Esophagus muscularis mucosa (tissue), 4 donors: Measurements from ENCODE around the gene NFATC3. TPM values are rescaled to one million over a fixed set of nuclear protein-coding genes. Genes with fewer than 3 reads are reported as not detected.

Experiments
- DNase-seq: peaks from one replicate; pipeline ENCODE4 v3.0.0-alpha.2; 2017; ENCODE audit errors: extremely low spot score
- H3K27ac ChIP-seq, 4 donors: fragments of 200-600 bp; sonication (generic); replicated peaks in 1 of 4; 1 replicate in 3 of 4; 2 replicates in 1 of 4; pipeline ENCODE4 v1.5.1; 2016 to 2019; ENCODE audit warnings: mild to moderate bottlenecking in 1 of 4
- H3K27me3 ChIP-seq, 4 donors: fragments of 200-600 bp; sonication (generic); one replicate each; pipeline versions ENCODE4 v1.5.1 to v1.6.0; 2016 to 2019
- H3K36me3 ChIP-seq, 4 donors: fragments of 200-600 bp; sonication (generic); one replicate each; pipeline ENCODE4 v1.5.1; 2016 to 2019
- H3K4me1 ChIP-seq, 4 donors: fragments of 200-600 bp; sonication (generic); one replicate each; pipeline ENCODE4 v1.5.1; 2016 to 2019
- H3K4me3 ChIP-seq, 4 donors: fragments of 200-600 bp; sonication (generic); 1 replicate in 2 of 4; 2 replicates in 2 of 4; pipeline ENCODE4 v1.5.1; 2016 to 2019; ENCODE audit warnings: mild to moderate bottlenecking in 4 of 4, moderate library complexity in 1 of 4
- H3K9me3 ChIP-seq, 4 donors: fragments of 200-600 bp; sonication (generic); 1 replicate in 3 of 4; 2 replicates in 1 of 4; pipeline ENCODE4 v1.5.1; 2016 to 2019
- EP300 ChIP-seq: sonication (generic); formaldehyde crosslinking; IDR thresholded peaks from one replicate; pipeline ENCODE4 v1.6.1; 2017; ENCODE audit warnings: antibody characterized with exemption
- POLR2A ChIP-seq: fragments of 450-650 bp; IDR thresholded peaks from one replicate; pipeline ENCODE4 v1.6.1; 2017; ENCODE audit warnings: antibody characterized with exemption, moderate library complexity, mild to moderate bottlenecking, low read depth
- POLR2AphosphoS5 ChIP-seq, 2 donors: sonication (generic); formaldehyde crosslinking; IDR thresholded peaks; one replicate each; pipeline ENCODE4 v1.6.1; 2017; ENCODE audit warnings: antibody characterized with exemption in 2 of 2
- WGBS: methylation state at CpG from one replicate; pipeline ENCODE4 v1.1.5; 2018; 5-methylcytosine and 5-hydroxymethylcytosine counted together
- intact Hi-C: fragments of 100-400 bp; cut with DNase I; formaldehyde crosslinking; loops from one replicate; pipeline ENCODE4 v1.15.1; 2023
- total RNA-seq, 4 donors: library from RNA; depleted of rRNA; stranded (reverse); fragments of >200 nt; gene quantifications; one replicate each; pipeline versions ENCODE4 v1.1.0 to v1.2.1, GENCODE V29; 2016
- TF ChIP-seq, protein P1 (sequence below), 3 experiments: fragments of 200-600 bp in 2 of 3; fragments of 450-650 bp in 1 of 3; sonication (generic) in 2 of 3; IDR thresholded peaks; one replicate each; pipeline ENCODE4 v1.5.1; 2017 to 2019; ENCODE audit warnings: antibody characterized with exemption in 3 of 3, mild to moderate bottlenecking in 2 of 3, moderate library complexity in 1 of 3

Gene NFATC3
- total RNA-seq, 4 donors from 2014 or later: 44.6 to 56.8 (median 50.8) TPM

DNA sequence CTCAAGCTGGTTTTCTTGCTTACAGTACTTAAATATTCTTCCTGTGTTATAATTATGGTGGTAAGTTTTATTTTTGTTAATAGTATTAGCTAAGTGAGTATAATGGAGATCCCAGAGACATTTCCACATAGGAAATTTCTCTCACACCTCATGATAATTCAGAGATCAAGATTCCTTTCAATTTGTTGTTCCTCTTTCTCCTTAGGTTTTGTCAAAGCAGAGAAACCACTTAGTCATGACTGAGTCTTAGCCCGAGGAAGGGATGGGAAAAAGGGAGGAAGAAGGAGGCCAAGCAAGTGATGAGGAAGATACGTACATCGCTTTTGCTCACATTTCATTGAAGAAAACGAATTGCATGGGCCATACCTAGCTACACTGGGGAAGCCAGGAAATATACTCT, 132.3 kb downstream of the NFATC3 start:
- H3K9me3 ChIP-seq: no peaks in the 10 kb centered on the region
- no peak for DNase-seq
- H3K4me3 ChIP-seq: no peak overlapping the region
- intact Hi-C loops: no loop called here
- peaks cover 0 to 3% (median 2%) of the 10 kb centered on the region in 4 donors for H3K4me1 ChIP-seq
- no peaks in the 10 kb centered on the region for H3K27me3 ChIP-seq
- H3K27ac ChIP-seq: no peak overlapping the region
- 73% methylated on average over 4 of the region's 4 CpGs for WGBS
- TF ChIP-seq POLR2AphosphoS5 (IDR thresholded peaks at IDR 0.05) (no peak), POLR2A (no peak)
- peaks cover 0 to 12% (median 3%) of the 10 kb centered on the region in 4 donors for H3K36me3 ChIP-seq

DNA sequence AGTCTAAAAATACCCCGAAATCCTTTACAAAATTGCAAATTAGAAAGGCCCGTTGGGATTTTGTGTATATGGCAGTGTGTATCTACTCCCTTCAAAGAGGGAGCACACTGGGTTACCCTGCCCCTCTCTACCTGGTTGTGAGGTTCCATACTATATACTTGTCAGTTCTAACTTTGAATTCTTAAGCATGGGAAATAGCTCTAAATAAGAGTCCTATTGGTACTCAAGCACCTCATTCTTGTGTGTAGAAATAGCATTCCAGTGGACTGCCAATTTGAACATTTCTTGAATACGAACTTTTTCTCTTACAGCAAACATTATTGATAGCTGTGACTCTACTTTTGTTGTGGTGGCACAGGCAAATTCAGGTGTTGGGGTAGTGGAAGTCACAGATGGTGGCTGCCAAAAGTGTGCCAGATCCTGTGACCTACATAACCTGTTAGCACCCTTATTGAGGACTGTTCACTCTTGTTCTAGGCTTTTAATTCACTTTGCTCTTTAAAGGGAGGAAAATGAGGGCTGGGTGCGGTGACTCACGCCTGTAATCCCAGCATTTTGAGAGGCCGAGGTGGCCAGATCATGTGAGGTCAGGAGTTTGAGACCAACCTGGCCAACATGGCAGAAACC, 134.7 kb downstream of the NFATC3 start:
- no peaks in the 10 kb centered on the region for H3K27me3 ChIP-seq
- no peak overlapping the region for H3K27ac ChIP-seq
- H3K36me3 ChIP-seq: peaks cover 0 to 12% (median 3%) of the 10 kb centered on the region in 4 donors
- H3K4me1 ChIP-seq: peaks cover 0 to 13% (median 12%) of the 10 kb centered on the region in 4 donors
- TF ChIP-seq EP300 (no peak), POLR2AphosphoS5 (IDR thresholded peaks at IDR 0.05) (no peak), POLR2A (no peak)
- TF ChIP-seq, protein P1, sequence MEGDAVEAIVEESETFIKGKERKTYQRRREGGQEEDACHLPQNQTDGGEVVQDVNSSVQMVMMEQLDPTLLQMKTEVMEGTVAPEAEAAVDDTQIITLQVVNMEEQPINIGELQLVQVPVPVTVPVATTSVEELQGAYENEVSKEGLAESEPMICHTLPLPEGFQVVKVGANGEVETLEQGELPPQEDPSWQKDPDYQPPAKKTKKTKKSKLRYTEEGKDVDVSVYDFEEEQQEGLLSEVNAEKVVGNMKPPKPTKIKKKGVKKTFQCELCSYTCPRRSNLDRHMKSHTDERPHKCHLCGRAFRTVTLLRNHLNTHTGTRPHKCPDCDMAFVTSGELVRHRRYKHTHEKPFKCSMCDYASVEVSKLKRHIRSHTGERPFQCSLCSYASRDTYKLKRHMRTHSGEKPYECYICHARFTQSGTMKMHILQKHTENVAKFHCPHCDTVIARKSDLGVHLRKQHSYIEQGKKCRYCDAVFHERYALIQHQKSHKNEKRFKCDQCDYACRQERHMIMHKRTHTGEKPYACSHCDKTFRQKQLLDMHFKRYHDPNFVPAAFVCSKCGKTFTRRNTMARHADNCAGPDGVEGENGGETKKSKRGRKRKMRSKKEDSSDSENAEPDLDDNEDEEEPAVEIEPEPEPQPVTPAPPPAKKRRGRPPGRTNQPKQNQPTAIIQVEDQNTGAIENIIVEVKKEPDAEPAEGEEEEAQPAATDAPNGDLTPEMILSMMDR (IDR thresholded peaks at IDR 0.05): no peak
- H3K4me3 ChIP-seq: no peak overlapping the region
- 93% methylated on average over 6 of the region's 6 CpGs for WGBS
- no peak for DNase-seq
- intact Hi-C loops: no loop called here
- no peaks in the 10 kb centered on the region for H3K9me3 ChIP-seq

DNA sequence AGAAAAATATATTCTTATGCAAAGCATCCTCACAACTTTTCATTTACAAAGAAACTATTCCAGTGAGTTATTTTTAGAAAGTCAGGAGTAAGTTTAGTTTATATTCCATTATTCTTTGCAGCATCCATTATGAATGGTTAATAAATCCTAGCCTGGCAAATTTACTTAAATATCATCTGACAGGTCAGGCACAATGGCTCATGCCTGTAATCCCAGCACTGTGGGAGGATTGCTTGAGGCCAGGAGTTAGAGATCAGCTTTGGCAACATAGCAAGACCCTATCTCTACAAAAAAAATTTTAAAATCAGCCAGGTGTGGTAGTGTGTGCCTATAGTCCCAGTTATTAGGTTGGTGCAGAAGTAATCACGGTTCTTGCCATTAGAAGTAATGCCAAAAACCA, 137.9 kb downstream of the NFATC3 start:
- 90% methylated on average over 1 of the region's 1 CpG for WGBS
- H3K27me3 ChIP-seq: no peaks in the 10 kb centered on the region
- peaks cover 11 to 13% (median 12%) of the 10 kb centered on the region in 4 donors for H3K4me1 ChIP-seq
- no peaks in the 10 kb centered on the region for H3K9me3 ChIP-seq
- DNase-seq: no peak
- intact Hi-C loops: no loop called here
- TF ChIP-seq POLR2A (no peak), EP300 (no peak), POLR2AphosphoS5 (IDR thresholded peaks at IDR 0.05) (no peak)
- TF ChIP-seq, protein P1 (IDR thresholded peaks at IDR 0.05): no peak
- peak overlapping the region in 1 of 4 donors; percentile 2 for H3K27ac ChIP-seq
- H3K4me3 ChIP-seq: no peak overlapping the region
- peaks cover 0 to 22% (median 3%) of the 10 kb centered on the region in 4 donors for H3K36me3 ChIP-seq

DNA sequence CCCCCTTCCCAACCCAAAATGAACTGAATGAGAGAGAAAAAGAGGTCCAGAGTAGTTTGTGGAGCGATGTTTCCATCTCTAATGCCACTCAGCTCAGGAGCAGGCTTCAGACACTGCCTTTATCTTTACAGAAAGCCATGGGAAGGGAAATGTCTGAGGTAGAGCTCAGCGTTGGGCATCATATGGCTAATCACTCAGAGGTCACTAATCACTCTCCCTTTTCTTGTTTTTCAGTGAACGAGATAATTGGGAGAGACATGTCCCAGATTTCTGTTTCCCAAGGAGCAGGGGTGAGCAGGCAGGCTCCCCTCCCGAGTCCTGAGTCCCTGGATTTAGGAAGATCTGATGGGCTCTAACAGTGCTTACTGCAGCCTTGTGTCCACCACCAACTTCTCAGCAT, 140.9 kb downstream of the NFATC3 start:
- intact Hi-C loops: loop anchor here (5.0 kb wide), 2 partner anchors 129 to 234 kb away; no protein-coding TSS in a partner anchor
- Histone ChIP-seq H3K27me3 (no peaks in the 10 kb centered on the region), H3K4me3 (no peak overlapping the region), H3K9me3 (no peaks in the 10 kb centered on the region), H3K4me1 (peaks cover 17 to 28% (median 20%) of the 10 kb centered on the region in 4 donors), H3K36me3 (peaks cover 0 to 26% (median 10%) of the 10 kb centered on the region in 4 donors), H3K27ac (no peak overlapping the region)
- no peak for DNase-seq
- TF ChIP-seq POLR2A: no peak
- TF ChIP-seq EP300: no peak
- TF ChIP-seq, protein P1 (IDR thresholded peaks at IDR 0.05): no peak
- TF ChIP-seq POLR2AphosphoS5 (IDR thresholded peaks at IDR 0.05): no peak
- 91% methylated on average over 3 of the region's 4 CpGs for WGBS

DNA sequence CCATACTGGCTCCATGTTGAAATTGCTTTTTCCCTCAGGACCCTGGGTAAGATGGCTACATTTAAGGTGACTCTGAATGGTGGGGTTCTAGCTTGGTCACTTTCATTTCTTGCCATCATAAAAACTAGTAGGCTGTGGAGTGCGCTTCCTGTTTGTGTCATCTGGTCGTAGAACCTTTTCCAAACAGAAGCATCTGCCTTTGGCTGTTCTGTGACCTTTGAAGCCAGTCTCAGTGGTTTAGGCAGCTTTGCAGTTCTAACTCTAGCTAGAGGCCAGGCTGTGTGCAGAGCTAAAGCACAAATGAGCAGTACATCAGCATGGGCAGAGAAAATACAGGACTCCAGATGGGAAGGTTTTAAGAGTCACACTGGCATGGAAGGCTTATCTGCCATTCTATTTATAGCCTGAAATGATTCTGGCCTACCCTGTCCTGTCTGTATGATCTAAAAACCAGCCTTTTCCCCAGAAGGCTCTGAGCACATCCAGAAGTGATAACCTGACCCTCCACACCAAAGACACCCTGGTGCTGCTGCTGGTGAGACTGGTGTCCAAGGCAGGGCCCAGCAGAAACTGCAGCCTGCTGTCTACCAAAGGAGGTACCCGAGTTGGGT, 142.1 kb downstream of the NFATC3 start:
- Histone ChIP-seq H3K4me1 (peaks cover 17 to 28% (median 20%) of the 10 kb centered on the region in 4 donors), H3K4me3 (no peak overlapping the region), H3K27ac (no peak overlapping the region), H3K9me3 (no peaks in the 10 kb centered on the region), H3K36me3 (peaks cover 0 to 35% (median 15%) of the 10 kb centered on the region in 4 donors), H3K27me3 (no peaks in the 10 kb centered on the region)
- 77% methylated on average over 3 of the region's 3 CpGs for WGBS
- no peak for DNase-seq
- intact Hi-C loops: loop anchor here (5.0 kb wide), 2 partner anchors 130 to 235 kb away; no protein-coding TSS in a partner anchor
- no peak for TF ChIP-seq POLR2A
- TF ChIP-seq, protein P1 (IDR thresholded peaks at IDR 0.05): no peak
- TF ChIP-seq POLR2AphosphoS5 (IDR thresholded peaks at IDR 0.05): no peak
- no peak for TF ChIP-seq EP300
